Tibial artery (tissue), 4 donors: ENCODE data around the gene CDH11.
A peak's percentile ranks its signal among the peaks of the same experiment; 100 is the strongest.

Source experiments
- DNase-seq, 2 donors: peaks; one replicate each; pipeline ENCODE4 v3.0.0-alpha.2; 2019
- H3K27ac ChIP-seq, 2 donors: fragments of 200-600 bp; sonication (generic) in 1 of 2; 1 replicate in 1 of 2; 2 replicates in 1 of 2; pipeline ENCODE4 v1.5.1; 2018 to 2019; ENCODE audit warnings: mild to moderate bottlenecking in 1 of 2
- H3K27me3 ChIP-seq, 2 donors: fragments of 200-600 bp; sonication (generic) in 1 of 2; one replicate each; pipeline versions ENCODE4 v1.5.1 to v1.6.0; 2016 to 2019
- H3K36me3 ChIP-seq, 3 donors: fragments of 200-600 bp; sonication (generic) in 2 of 3; one replicate each; pipeline ENCODE4 v1.5.1; 2016 to 2019; ENCODE audit warnings: mild to moderate bottlenecking in 2 of 3
- H3K4me1 ChIP-seq, 4 donors: fragments of 200-600 bp; sonication (generic) in 2 of 4; 1 replicate in 3 of 4; 2 replicates in 1 of 4; pipeline ENCODE4 v1.5.1; 2016 to 2019
- H3K4me3 ChIP-seq, 2 donors: fragments of 200-600 bp; sonication (generic) in 1 of 2; 1 replicate in 1 of 2; 2 replicates in 1 of 2; pipeline ENCODE4 v1.5.1; 2018 to 2019; ENCODE audit warnings: mild to moderate bottlenecking in 2 of 2
- H3K9me3 ChIP-seq, 3 donors: fragments of 200-600 bp; sonication (generic) in 1 of 3; one replicate each; pipeline ENCODE4 v1.5.1; 2016 to 2019
- intact Hi-C: fragments of 100-400 bp; cut with DNase I; formaldehyde crosslinking; loops from one replicate; pipeline ENCODE4 v1.15.0; 2023; ENCODE audit warnings: low total_unique reads
- TF ChIP-seq, protein P1 (sequence below), 2 experiments: fragments of 200-600 bp in 1 of 2; fragments of 450-650 bp in 1 of 2; IDR thresholded peaks; one replicate each; pipeline ENCODE4 v1.5.1; 2017 to 2019; ENCODE audit warnings: antibody characterized with exemption in 2 of 2, mild to moderate bottlenecking in 1 of 2, moderate library complexity in 1 of 2

The CDH11 gene

DNA sequence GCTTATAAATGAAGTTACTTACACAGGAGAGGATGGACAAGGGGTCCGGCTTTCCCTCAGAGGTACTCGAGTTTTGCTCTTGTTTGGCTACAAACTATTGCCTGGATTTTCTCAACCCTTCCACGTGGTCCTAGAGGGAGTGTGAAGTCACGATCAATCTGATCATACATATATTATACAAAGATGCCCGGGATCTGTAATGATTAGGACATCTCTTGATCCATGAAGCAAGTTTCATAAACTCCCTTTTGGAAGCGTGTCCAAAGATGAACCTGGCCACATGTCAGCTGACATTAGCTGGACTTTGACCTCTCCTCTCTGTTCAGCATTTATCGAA, 2.3 kb upstream of the CDH11 start:
- Histone ChIP-seq H3K4me3 (peak overlapping the region; percentile 67 to 78), H3K27ac (peak overlapping the region; percentile 90 to 93), H3K36me3 (no peaks in the 10 kb centered on the region), H3K4me1 (peaks cover 0 to 26% (median 8%) of the 10 kb centered on the region in 4 donors), H3K9me3 (no peaks in the 10 kb centered on the region), H3K27me3 (no peaks in the 10 kb centered on the region)
- intact Hi-C loops, result no loop called here
- no peak for DNase-seq
- TF ChIP-seq, protein P1, sequence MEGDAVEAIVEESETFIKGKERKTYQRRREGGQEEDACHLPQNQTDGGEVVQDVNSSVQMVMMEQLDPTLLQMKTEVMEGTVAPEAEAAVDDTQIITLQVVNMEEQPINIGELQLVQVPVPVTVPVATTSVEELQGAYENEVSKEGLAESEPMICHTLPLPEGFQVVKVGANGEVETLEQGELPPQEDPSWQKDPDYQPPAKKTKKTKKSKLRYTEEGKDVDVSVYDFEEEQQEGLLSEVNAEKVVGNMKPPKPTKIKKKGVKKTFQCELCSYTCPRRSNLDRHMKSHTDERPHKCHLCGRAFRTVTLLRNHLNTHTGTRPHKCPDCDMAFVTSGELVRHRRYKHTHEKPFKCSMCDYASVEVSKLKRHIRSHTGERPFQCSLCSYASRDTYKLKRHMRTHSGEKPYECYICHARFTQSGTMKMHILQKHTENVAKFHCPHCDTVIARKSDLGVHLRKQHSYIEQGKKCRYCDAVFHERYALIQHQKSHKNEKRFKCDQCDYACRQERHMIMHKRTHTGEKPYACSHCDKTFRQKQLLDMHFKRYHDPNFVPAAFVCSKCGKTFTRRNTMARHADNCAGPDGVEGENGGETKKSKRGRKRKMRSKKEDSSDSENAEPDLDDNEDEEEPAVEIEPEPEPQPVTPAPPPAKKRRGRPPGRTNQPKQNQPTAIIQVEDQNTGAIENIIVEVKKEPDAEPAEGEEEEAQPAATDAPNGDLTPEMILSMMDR (IDR thresholded peaks at IDR 0.05), result no peak

DNA sequence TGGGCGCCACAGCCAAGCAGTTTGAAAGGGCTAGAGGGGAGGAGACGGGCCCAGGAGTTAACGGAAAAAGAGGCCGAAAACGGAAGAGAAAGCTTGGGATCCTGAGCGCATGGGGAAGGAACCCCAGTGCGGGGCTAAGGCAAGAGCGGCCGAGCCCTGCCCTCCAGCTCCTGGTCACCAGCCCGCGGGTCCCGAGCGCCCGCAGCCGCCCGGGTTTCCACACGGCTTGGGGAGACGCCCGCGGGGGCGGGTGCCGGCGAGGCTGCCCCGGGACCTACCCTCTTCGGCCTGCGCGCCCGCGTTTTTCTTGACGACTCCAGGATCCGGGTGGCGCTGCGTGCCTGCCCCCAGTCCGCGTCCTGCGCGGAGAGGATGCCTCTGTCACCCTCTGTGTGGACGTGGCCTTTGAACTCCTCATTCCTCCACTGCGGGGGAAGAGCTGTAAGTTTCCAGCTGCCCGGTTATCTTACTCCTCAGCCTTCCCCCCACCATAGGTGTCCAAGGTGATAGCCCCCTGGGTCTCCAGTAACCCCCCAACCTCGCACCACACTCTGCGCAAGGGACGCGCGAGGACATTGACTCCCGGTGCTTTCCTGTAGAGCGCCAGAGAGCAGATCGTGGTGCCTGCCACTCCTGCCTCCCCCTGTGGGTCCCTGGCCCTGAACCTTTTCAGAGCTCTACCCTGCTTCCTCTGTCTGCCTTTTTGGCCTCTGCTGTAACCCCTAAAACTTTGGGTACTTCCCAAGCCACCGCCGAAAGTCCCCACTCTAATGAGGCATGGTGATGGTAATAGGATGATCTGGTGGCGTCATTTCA, 1.7 kb upstream of the CDH11 start:
- H3K27ac ChIP-seq, result peak overlapping the region; percentile 90 to 93
- H3K27me3 ChIP-seq, result no peaks in the 10 kb centered on the region
- TF ChIP-seq, protein P1 (IDR thresholded peaks at IDR 0.05), result no peak
- intact Hi-C loops, result no loop called here
- DNase-seq, result peak; percentile 38 to 72
- H3K36me3 ChIP-seq, result no peaks in the 10 kb centered on the region
- no peaks in the 10 kb centered on the region for H3K9me3 ChIP-seq
- peaks cover 0 to 29% (median 14%) of the 10 kb centered on the region in 4 donors for H3K4me1 ChIP-seq
- peak overlapping the region; percentile 67 to 78 for H3K4me3 ChIP-seq

DNA sequence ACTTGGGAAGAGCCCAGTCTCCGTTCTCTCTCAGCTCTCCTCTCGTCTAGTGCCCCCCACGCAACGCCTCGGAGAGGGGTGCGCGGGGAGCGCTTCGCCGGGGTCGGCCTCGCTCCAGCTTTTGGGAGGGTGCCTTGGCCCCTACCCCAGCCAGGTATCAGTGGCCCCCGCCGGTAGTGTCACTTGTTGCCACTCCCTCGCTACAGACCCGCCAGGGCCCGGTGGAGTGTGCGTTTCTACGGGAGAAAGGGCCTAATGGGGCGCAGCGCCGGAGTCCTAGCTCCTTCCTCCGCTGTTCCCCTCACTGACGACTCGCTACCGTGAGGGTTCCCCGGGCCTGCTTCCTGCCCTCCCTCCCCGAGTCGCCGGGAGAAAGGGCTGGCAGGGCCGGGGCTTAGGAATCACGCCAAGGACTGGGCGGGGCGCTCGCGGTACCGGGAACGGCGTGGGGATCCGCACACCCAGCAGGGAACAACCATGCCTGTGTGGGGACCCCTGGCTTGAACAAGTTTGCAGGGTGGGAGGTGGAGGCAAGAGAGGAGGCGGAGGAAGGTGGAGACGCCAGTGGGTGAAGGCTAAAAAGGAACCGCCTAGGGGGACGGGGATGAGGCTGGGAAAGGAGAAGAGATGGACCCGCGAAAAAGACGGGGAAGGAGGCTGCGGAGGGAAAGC, 997 bp upstream of the CDH11 start:
- TF ChIP-seq, protein P1 (IDR thresholded peaks at IDR 0.05), result no peak
- intact Hi-C loops, result no loop called here

DNA sequence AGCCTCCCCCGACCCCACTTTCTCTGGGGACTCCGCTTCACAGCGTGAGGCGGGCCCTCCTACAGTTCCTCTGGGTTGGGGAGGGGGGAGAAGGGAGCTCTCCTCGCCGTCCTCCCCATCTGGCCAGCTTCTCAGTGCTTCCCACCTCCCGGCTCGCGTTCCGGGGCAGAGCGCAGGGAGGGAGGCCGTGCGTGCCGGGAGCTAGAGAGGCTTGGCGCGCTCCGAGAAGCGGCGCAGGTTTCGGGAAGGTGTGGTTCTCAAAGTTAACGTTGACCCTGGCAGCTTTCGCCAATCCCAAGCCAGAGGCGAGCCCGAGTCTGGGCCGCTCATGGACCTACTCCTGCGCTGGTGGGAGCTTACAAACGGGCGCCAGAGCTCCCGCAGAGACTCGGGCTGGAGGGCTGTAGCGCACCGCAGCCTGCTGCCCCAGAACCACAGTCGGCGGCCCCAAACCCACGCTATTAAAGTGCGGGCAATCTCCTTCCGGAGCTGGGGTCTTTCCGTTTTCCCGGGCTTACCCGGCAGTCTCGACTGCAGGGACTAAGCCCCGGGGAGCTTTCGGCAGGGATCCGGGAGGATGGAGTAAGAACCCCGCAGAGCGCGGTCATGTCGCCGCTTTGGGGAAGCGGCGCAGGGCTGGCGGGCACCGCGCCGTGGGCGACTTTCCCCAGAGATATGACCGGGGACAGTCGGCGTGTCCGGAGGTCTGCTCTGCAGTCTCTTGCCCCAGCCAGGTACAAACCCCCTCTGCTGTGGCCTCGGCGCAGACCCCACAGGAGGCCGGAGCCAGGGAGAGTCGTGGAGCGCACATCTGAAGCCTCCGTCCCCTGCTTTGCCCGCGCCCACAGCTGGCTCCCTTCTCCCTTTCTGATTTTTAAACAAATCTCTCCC, 787 bp downstream of the CDH11 start:
- H3K4me1 ChIP-seq, result peaks cover 0 to 45% (median 29%) of the 10 kb centered on the region in 4 donors
- no peaks in the 10 kb centered on the region for H3K9me3 ChIP-seq
- intact Hi-C loops, result no loop called here
- H3K27me3 ChIP-seq, result no peaks in the 10 kb centered on the region
- peak; percentile 29 to 69 for DNase-seq
- TF ChIP-seq, protein P1 (IDR thresholded peaks at IDR 0.05), result no peak
- H3K36me3 ChIP-seq, result no peaks in the 10 kb centered on the region
- peak overlapping the region; percentile 67 to 78 for H3K4me3 ChIP-seq
- peak overlapping the region; percentile 90 to 93 for H3K27ac ChIP-seq

More for the DNA sequence above, 997 bp upstream of the CDH11 start:
- no peaks in the 10 kb centered on the region for H3K9me3 ChIP-seq
- peak overlapping the region; percentile 67 to 78 for H3K4me3 ChIP-seq
- DNase-seq, result peak; percentile 70 to 86
- H3K27me3 ChIP-seq, result no peaks in the 10 kb centered on the region
- peaks cover 0 to 29% (median 20%) of the 10 kb centered on the region in 4 donors for H3K4me1 ChIP-seq
- H3K36me3 ChIP-seq, result no peaks in the 10 kb centered on the region
- peak overlapping the region; percentile 90 to 93 for H3K27ac ChIP-seq

DNA sequence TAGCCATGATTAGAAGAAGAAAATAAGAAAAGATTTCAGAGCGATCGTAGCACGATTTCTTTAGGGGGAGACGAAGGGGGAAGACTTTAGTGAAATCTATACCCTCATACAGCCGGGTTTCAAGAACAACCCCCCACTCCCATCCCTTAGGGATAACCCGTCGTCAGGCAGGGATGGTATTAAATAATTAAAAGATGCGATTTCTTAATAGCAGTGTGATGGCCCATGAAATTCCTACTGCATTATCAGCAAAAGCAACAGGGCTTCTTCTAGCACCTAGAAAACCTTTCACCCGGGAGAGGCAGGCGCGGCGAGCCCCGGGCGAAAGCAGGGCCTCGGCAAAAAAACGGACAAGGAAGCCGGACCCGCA, 1.4 kb downstream of the CDH11 start:
- Histone ChIP-seq H3K4me3 (peak overlapping the region; percentile 67 to 78), H3K27me3 (no peaks in the 10 kb centered on the region), H3K27ac (peak overlapping the region; percentile 90 to 93), H3K4me1 (peaks cover 0 to 50% (median 30%) of the 10 kb centered on the region in 4 donors), H3K9me3 (no peaks in the 10 kb centered on the region), H3K36me3 (no peaks in the 10 kb centered on the region)
- intact Hi-C loops, result no loop called here
- TF ChIP-seq, protein P1 (IDR thresholded peaks at IDR 0.05), result no peak
- DNase-seq, result no peak
